Lung (tissue), 12 donors: ENCODE measurements around the gene THOC7. TPM values are rescaled to one million over a fixed set of nuclear protein-coding genes. Genes with fewer than 3 reads are reported as not detected.

Experiments used
- ATAC-seq: fragments of 200-7000 bp; cut with Tn5 transposase; one replicate; pipeline ENCODE4 v1.9.1; 2020; ENCODE audit warnings: moderate number of reproducible peaks; ENCODE audit not compliant: insufficient read depth, low FRiP score
- DNase-seq, 3 donors: peaks; one replicate each; pipeline ENCODE4 v3.0.0-alpha.2; 2013 to 2017
- H3K27ac ChIP-seq, 2 donors: one replicate each; pipeline ENCODE4 v1.5.1; 2013; ENCODE audit warnings: mild to moderate bottlenecking in 2 of 2, moderate library complexity in 2 of 2, control low read depth in 1 of 2, inconsistent platforms in 1 of 2, low read depth in 1 of 2, low read length in 1 of 2
- H3K27me3 ChIP-seq, 3 donors: one replicate each; pipeline ENCODE4 v1.5.1; 2013; ENCODE audit warnings: low read length in 2 of 3; ENCODE audit not compliant: control insufficient read depth in 3 of 3, insufficient read depth in 3 of 3
- H3K36me3 ChIP-seq, 4 donors: one replicate each; pipeline ENCODE4 v1.5.1; 2013; ENCODE audit warnings: low read length in 4 of 4, mild to moderate bottlenecking in 1 of 4, moderate library complexity in 1 of 4; ENCODE audit not compliant: control insufficient read depth in 4 of 4, insufficient read depth in 4 of 4
- H3K4me1 ChIP-seq, 5 donors: one replicate each; pipeline ENCODE4 v1.5.1; 2013; ENCODE audit warnings: low read length in 5 of 5, mild to moderate bottlenecking in 2 of 5, moderate library complexity in 1 of 5; ENCODE audit not compliant: control insufficient read depth in 5 of 5, insufficient read depth in 5 of 5
- H3K4me3 ChIP-seq: one replicate; pipeline ENCODE4 v1.5.1; 2013; ENCODE audit warnings: mild to moderate bottlenecking, control low read depth, moderate library complexity
- H3K9ac ChIP-seq, 2 donors: one replicate each; pipeline ENCODE4 v1.5.1; 2013; ENCODE audit warnings: low read length in 2 of 2, control low read depth in 1 of 2; ENCODE audit not compliant: insufficient read depth in 1 of 2
- H3K9me3 ChIP-seq, 4 donors: one replicate each; pipeline ENCODE4 v1.5.1; 2013; ENCODE audit warnings: low read length in 3 of 4, mild to moderate bottlenecking in 1 of 4, moderate library complexity in 1 of 4; ENCODE audit not compliant: control insufficient read depth in 4 of 4, insufficient read depth in 3 of 4
- WGBS, 2 donors: extraction: QIAGEN DNeasy Blood & Tissue Kit; methylation state at CpG; one replicate each; pipeline ENCODE4 v1.1.7; 2013; 5-methylcytosine and 5-hydroxymethylcytosine counted together
- polyA plus RNA-seq, 2 donors: library from polyadenylated mRNA; stranded (reverse); fragments of 200-250 nt; gene quantifications; one replicate each; pipeline ENCODE4 v1.2.1, GENCODE V29; 2013
- total RNA-seq, 2 donors: library from RNA; depleted of rRNA in 1 of 2; stranded (reverse); fragments of >200 nt in 1 of 2; gene quantifications; one replicate each; pipeline ENCODE4 v1.2.1, GENCODE V29; 2014 to 2021
- TF ChIP-seq, protein P1 (sequence below): IDR thresholded peaks from 2 replicates; pipeline ENCODE4 v1.5.1; 2012; ENCODE audit warnings: mild to moderate bottlenecking; ENCODE audit errors: control extremely low read depth, extremely low read depth
- donor health status: control.
- donor health status: control.
- donor health status: Bipolar disorder and iron deficiency.
- donor health status: healthy.
- donor health status: DM: yes; HTN: yes; CAD: no.

Gene THOC7
- total and polyA plus RNA-seq, 4 donors = 38.1 to 124 (median 42.5) TPM

DNA sequence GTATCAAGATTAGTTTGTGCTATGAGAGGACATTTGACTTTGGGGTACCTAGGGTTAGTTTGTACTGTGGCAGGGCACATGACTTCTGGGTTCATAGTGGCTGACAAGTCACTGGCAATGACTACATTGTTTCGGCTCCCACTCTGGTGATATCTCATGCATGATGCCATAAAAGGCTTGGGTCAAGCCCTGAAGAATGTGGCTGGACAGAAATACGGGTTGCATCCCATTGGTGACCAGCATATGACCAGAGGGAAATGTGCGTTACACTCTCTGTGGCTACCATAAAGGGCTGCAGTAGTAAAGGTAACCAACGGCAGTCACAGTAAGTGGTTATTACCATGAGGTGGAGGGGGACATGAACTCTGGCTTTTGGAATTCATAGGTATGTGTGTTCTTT, 18.4 kb downstream of the THOC7 start:
- 92 to 95% methylated on average over 4 of the region's 4 CpGs for WGBS, 2 donors
- no peak overlapping the region for H3K4me3 ChIP-seq
- H3K36me3 ChIP-seq = no peaks in the 10 kb centered on the region
- no peak for ATAC-seq
- no peaks in the 10 kb centered on the region for H3K27me3 ChIP-seq
- no peak overlapping the region for H3K27ac ChIP-seq
- H3K9me3 ChIP-seq = no peaks in the 10 kb centered on the region
- DNase-seq = no peak
- H3K4me1 ChIP-seq = peaks cover 0 to 3% (median 0%) of the 10 kb centered on the region in 5 donors
- no peak overlapping the region for H3K9ac ChIP-seq
- TF ChIP-seq, protein P1, sequence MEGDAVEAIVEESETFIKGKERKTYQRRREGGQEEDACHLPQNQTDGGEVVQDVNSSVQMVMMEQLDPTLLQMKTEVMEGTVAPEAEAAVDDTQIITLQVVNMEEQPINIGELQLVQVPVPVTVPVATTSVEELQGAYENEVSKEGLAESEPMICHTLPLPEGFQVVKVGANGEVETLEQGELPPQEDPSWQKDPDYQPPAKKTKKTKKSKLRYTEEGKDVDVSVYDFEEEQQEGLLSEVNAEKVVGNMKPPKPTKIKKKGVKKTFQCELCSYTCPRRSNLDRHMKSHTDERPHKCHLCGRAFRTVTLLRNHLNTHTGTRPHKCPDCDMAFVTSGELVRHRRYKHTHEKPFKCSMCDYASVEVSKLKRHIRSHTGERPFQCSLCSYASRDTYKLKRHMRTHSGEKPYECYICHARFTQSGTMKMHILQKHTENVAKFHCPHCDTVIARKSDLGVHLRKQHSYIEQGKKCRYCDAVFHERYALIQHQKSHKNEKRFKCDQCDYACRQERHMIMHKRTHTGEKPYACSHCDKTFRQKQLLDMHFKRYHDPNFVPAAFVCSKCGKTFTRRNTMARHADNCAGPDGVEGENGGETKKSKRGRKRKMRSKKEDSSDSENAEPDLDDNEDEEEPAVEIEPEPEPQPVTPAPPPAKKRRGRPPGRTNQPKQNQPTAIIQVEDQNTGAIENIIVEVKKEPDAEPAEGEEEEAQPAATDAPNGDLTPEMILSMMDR = no peak

DNA sequence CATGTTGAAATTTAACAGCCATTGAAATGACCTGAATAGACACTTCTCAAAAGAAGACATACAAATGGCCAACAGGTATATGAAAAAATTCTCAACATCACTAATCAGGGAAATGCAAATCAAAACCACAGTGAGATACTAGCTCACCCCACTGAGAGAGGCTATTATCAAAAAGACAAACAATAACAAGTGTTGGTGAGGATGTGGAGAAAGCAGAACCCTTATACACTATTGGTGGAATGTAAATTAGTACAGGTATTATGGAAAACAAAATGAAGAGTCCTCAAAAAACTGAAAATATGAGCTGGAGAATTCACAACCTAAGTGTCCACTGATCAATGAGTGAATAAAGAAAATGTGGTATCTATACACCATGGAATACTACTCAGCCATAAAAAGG, 21.5 kb downstream of the THOC7 start:
- Histone ChIP-seq H3K36me3 (peaks cover 0 to 2% (median 0%) of the 10 kb centered on the region in 4 donors), H3K27ac (no peak overlapping the region), H3K9ac (no peak overlapping the region), H3K27me3 (no peaks in the 10 kb centered on the region), H3K9me3 (no peaks in the 10 kb centered on the region), H3K4me3 (no peak overlapping the region), H3K4me1 (no peaks in the 10 kb centered on the region)
- no peak for ATAC-seq
- DNase-seq = no peak
- TF ChIP-seq, protein P1 = no peak

DNA sequence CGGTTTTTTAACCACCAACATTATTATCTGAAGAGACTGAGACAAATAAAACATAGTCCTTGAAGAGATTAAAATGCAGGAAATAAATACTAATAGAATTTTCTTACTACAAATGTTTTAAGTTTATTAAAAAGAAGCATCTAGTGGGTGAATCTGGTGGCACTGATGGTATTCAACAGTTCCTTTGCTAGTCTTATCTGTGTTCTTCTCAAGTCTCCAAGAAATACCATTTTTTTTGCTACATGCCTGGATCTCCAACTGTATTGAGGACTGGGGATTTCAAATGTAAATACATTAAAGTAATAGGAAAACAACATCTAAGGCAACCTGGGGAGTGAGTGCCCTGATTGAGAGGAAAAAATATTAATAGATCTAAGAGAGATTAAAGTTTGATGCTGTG, 21.9 kb downstream of the THOC7 start:
- TF ChIP-seq, protein P1 = no peak
- H3K9ac ChIP-seq = no peak overlapping the region
- H3K4me1 ChIP-seq = no peaks in the 10 kb centered on the region
- ATAC-seq = no peak
- H3K36me3 ChIP-seq = peaks cover 0 to 2% (median 0%) of the 10 kb centered on the region in 4 donors
- DNase-seq = no peak
- WGBS, 2 donors = 0% methylated on average over 1 of the region's 1 CpG
- H3K27ac ChIP-seq = no peak overlapping the region
- H3K9me3 ChIP-seq = no peaks in the 10 kb centered on the region
- H3K27me3 ChIP-seq = no peaks in the 10 kb centered on the region
- no peak overlapping the region for H3K4me3 ChIP-seq

DNA sequence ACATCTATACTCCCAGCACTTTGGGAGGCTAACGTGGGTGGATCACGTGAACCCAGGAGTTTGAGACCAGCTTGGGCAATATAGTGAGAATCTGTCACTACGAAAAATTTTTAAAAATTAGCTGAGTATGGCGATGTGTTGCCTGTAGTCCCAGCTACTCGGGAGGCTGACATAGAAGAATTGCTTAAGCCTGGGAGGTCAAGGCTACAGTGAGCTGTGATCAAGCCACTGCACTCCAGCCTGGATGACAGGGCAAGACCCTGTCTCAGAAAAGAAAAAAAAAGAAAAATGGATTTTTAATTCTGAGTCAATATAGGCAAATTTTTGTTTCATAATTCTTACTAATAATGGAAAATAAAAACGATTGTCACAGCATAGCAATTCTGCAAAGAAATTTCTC, 31.2 kb downstream of the THOC7 start:
- no peak for ATAC-seq
- no peaks in the 10 kb centered on the region for H3K9me3 ChIP-seq
- 90 to 93% methylated on average over 6 of the region's 6 CpGs for WGBS, 2 donors
- TF ChIP-seq, protein P1 = no peak
- H3K27ac ChIP-seq = no peak overlapping the region
- H3K36me3 ChIP-seq = peaks cover 9 to 38% (median 15%) of the 10 kb centered on the region in 4 donors
- DNase-seq = no peak
- no peaks in the 10 kb centered on the region for H3K4me1 ChIP-seq
- no peak overlapping the region for H3K9ac ChIP-seq
- no peaks in the 10 kb centered on the region for H3K27me3 ChIP-seq
- H3K4me3 ChIP-seq = no peak overlapping the region
